Natural killer cell (primary cell): Measurements from ENCODE around the gene UNC79. TPM values are rescaled to one million over a fixed set of nuclear protein-coding genes. Genes with fewer than 3 reads are reported as not detected.

ENCODE experiments used
- ATAC-seq, 3 donors: fragments of 150-1000 bp in 2 of 3; fragments of 200-7000 bp in 1 of 3; cut with Tn5 transposase; 1 replicate in 1 of 3; 2 replicates in 2 of 3; pipeline ENCODE4 v1.10.0; 2021; ENCODE audit warnings: mild to moderate bottlenecking in 2 of 3, moderate library complexity in 2 of 3
- DNase-seq, 2 donors: peaks; one replicate each; pipeline versions ENCODE4 v3.0.0 to v3.0.0-alpha.2; 2013 to 2021; ENCODE audit warnings: mixed read lengths in 1 of 2
- H3K27ac ChIP-seq: one replicate; pipeline ENCODE4 v1.5.1; 2013; ENCODE audit warnings: mild to moderate bottlenecking, low read length
- H3K27me3 ChIP-seq: one replicate; pipeline ENCODE4 v1.6.1; 2013; ENCODE audit warnings: low read length; ENCODE audit not compliant: control insufficient read depth, insufficient read depth
- H3K36me3 ChIP-seq: one replicate; pipeline ENCODE4 v1.6.1; 2013; ENCODE audit warnings: low read length; ENCODE audit not compliant: control insufficient read depth, insufficient read depth
- H3K4me1 ChIP-seq: one replicate; pipeline ENCODE4 v1.6.1; 2013; ENCODE audit warnings: low read length; ENCODE audit not compliant: control insufficient read depth, insufficient read depth
- H3K4me3 ChIP-seq: one replicate; pipeline ENCODE4 v1.5.1; 2013; ENCODE audit warnings: low read length
- H3K9me3 ChIP-seq: one replicate; pipeline ENCODE4 v1.6.1; 2013; ENCODE audit warnings: low read length; ENCODE audit not compliant: control insufficient read depth, insufficient read depth
- H3K27ac Mint-ChIP-seq, 2 donors: one replicate each; pipeline ENCODE4 v1.8.0; 2022; ENCODE audit warnings: mild to moderate bottlenecking in 2 of 2, mixed read lengths in 2 of 2, moderate library complexity in 1 of 2
- H3K27me3 Mint-ChIP-seq, 2 donors: one replicate each; pipeline ENCODE4 v1.8.0; 2022; ENCODE audit warnings: low read depth in 2 of 2, mixed read lengths in 2 of 2
- H3K36me3 Mint-ChIP-seq: one replicate; pipeline ENCODE4 v1.8.0; 2022; ENCODE audit warnings: mixed read lengths
- H3K4me1 Mint-ChIP-seq, 2 donors: one replicate each; pipeline ENCODE4 v1.8.0; 2022; ENCODE audit warnings: mixed read lengths in 2 of 2
- H3K4me3 Mint-ChIP-seq: one replicate; pipeline ENCODE4 v1.8.0; 2022; ENCODE audit warnings: mild to moderate bottlenecking, moderate library complexity, mixed read lengths
- H3K9me3 Mint-ChIP-seq, 2 donors: one replicate each; pipeline ENCODE4 v1.8.0; 2022; ENCODE audit warnings: mixed read lengths in 2 of 2
- WGBS: methylation state at CpG from one replicate; pipeline ENCODE4 v1.1.7; 2013; ENCODE audit warnings: missing lambda C conversion rate; ENCODE audit not compliant: insufficient coverage; 5-methylcytosine and 5-hydroxymethylcytosine counted together
- intact Hi-C: fragments of 100-400 bp; cut with micrococcal nuclease; formaldehyde crosslinking; loops from one replicate; pipeline ENCODE4 v1.14.2; 2022
- total RNA-seq, 4 donors: library from RNA; stranded (reverse); fragments of 120-200 nt in 1 of 4; gene quantifications; one replicate each; pipeline versions ENCODE4 v1.2.3 to v1.2.4, GENCODE V29; 2013 to 2022
- TF ChIP-seq, protein P1 (sequence below): fragments of 200-600 bp; IDR thresholded peaks from one replicate; pipeline ENCODE4 v1.8.0; 2022; ENCODE audit warnings: antibody characterized with exemption

UNC79 gene
- total RNA-seq, 3 donors from 2014 or later (not counting 1 experiment from before 2014, with no cell fraction given): 0.05 TPM; not detected in 1

GRCh38 chr14:93733631-93734030 lies 302.9 kb downstream of the UNC79 start:
- no peak for DNase-seq
- TF ChIP-seq, protein P1, sequence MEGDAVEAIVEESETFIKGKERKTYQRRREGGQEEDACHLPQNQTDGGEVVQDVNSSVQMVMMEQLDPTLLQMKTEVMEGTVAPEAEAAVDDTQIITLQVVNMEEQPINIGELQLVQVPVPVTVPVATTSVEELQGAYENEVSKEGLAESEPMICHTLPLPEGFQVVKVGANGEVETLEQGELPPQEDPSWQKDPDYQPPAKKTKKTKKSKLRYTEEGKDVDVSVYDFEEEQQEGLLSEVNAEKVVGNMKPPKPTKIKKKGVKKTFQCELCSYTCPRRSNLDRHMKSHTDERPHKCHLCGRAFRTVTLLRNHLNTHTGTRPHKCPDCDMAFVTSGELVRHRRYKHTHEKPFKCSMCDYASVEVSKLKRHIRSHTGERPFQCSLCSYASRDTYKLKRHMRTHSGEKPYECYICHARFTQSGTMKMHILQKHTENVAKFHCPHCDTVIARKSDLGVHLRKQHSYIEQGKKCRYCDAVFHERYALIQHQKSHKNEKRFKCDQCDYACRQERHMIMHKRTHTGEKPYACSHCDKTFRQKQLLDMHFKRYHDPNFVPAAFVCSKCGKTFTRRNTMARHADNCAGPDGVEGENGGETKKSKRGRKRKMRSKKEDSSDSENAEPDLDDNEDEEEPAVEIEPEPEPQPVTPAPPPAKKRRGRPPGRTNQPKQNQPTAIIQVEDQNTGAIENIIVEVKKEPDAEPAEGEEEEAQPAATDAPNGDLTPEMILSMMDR: no peak
- no peak overlapping the region for H3K27ac Mint-ChIP-seq
- peaks cover 3 to 8% of the 10 kb centered on the region in 2 donors for H3K27me3 Mint-ChIP-seq
- no peaks in the 10 kb centered on the region for H3K9me3 ChIP-seq
- no peaks in the 10 kb centered on the region for H3K4me1 ChIP-seq
- no peak overlapping the region for H3K4me3 ChIP-seq
- no peak for ATAC-seq
- no peaks in the 10 kb centered on the region for H3K27me3 ChIP-seq
- H3K4me3 Mint-ChIP-seq: no peak overlapping the region
- 78% methylated on average over 5 of the region's 6 CpGs for WGBS
- intact Hi-C loops: no loop called here
- H3K36me3 Mint-ChIP-seq: no peaks in the 10 kb centered on the region
- H3K27ac ChIP-seq: no peak overlapping the region
- no peaks in the 10 kb centered on the region for H3K36me3 ChIP-seq
- no peaks in the 10 kb centered on the region for H3K4me1 Mint-ChIP-seq
- H3K9me3 Mint-ChIP-seq: no peaks in the 10 kb centered on the region

GRCh38 chr14:93734086-93734822 lies 303.5 kb downstream of the UNC79 start:
- intact Hi-C loops: no loop called here
- H3K27ac Mint-ChIP-seq: no peak overlapping the region
- DNase-seq (no peak), ATAC-seq (no peak)
- Histone ChIP-seq H3K4me1 (no peaks in the 10 kb centered on the region), H3K36me3 (no peaks in the 10 kb centered on the region), H3K9me3 (no peaks in the 10 kb centered on the region), H3K27ac (no peak overlapping the region), H3K27me3 (no peaks in the 10 kb centered on the region), H3K4me3 (no peak overlapping the region)
- H3K4me3 Mint-ChIP-seq: no peak overlapping the region
- no peaks in the 10 kb centered on the region for H3K36me3 Mint-ChIP-seq
- 83% methylated on average over 25 of the region's 25 CpGs for WGBS
- H3K9me3 Mint-ChIP-seq: no peaks in the 10 kb centered on the region
- peaks cover 3 to 8% of the 10 kb centered on the region in 2 donors for H3K27me3 Mint-ChIP-seq
- H3K4me1 Mint-ChIP-seq: no peaks in the 10 kb centered on the region
- TF ChIP-seq, protein P1: no peak

DNA sequence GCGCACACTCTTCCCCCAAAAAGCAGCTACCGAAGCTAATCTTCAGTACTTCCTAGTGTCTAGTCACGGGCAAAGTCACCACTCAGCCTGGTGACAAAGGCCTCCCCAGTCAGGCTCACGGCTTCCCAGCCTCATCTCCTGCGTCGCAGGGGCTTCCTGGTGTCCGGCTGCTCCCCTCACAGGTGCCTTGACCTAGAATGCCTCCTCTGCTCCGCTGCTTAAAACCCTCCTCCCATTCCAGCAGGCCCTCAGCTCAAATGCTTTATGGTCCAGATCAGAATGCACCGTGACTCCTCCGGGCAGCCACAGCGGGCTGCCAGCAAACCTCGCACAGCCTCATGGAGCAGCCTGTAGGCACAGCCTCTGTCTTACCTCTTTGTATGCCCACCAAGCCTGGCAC lies 304.5 kb downstream of the UNC79 start:
- no peak overlapping the region for H3K27ac Mint-ChIP-seq
- ATAC-seq: no peak
- no peaks in the 10 kb centered on the region for H3K36me3 ChIP-seq
- no peaks in the 10 kb centered on the region for H3K27me3 ChIP-seq
- WGBS: 88% methylated on average over 12 of the region's 12 CpGs
- intact Hi-C loops: no loop called here
- H3K4me1 Mint-ChIP-seq: no peaks in the 10 kb centered on the region
- no peak overlapping the region for H3K27ac ChIP-seq
- H3K4me3 Mint-ChIP-seq: no peak overlapping the region
- H3K9me3 ChIP-seq: no peaks in the 10 kb centered on the region
- DNase-seq: no peak
- H3K4me3 ChIP-seq: no peak overlapping the region
- no peaks in the 10 kb centered on the region for H3K36me3 Mint-ChIP-seq
- H3K9me3 Mint-ChIP-seq: no peaks in the 10 kb centered on the region
- peaks cover 3 to 8% of the 10 kb centered on the region in 2 donors for H3K27me3 Mint-ChIP-seq
- H3K4me1 ChIP-seq: no peaks in the 10 kb centered on the region
- TF ChIP-seq, protein P1: no peak
